HK-2 (cell line): Measurements from ENCODE around the gene PCSK5.

Experiments
- DNase-seq: peaks from one replicate; pipeline ENCODE4 v3.0.0-alpha.2; 2018; ENCODE audit not compliant: unreplicated experiment

The PCSK5 gene

DNA sequence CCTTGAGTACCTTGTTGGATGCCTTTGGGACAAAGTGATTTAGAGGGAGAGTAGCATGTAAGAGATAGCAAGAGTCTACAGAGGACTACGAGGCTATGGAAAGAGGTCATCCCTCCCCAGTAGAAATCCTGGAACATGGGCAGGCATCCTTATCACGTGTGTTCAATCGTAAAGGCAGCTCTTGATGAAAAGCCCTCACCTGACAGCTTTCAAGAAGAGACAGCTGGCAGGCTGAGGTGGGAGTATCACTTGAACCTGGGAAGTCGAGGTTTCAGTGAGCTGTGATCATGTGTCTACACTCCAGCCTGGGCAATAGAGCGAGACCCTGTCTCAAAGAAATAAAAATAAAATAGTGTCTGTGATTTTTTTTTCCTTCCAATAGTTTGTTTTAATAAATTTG, 112.6 kb downstream of the PCSK5 start:
- DNase-seq = no peak

DNA sequence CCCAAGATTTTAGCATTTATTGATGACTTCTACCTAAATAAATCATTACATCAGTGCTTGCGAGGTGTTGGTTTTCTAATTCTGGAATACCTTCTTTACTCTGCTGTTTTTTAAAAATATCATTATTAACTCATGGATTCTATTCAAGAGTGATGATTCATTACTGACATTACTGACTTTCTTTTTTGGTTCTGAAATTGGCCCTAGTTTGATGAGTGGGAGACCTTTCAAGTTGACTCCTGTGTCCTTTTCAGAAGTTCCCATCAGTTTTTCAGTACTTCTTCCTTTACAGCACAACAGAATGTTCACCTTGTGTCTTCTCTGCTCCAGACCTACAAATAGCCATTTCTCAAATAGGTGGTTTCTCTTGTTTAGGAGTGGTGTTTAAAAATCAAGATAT, 114.1 kb downstream of the PCSK5 start:
- DNase-seq = no peak

DNA sequence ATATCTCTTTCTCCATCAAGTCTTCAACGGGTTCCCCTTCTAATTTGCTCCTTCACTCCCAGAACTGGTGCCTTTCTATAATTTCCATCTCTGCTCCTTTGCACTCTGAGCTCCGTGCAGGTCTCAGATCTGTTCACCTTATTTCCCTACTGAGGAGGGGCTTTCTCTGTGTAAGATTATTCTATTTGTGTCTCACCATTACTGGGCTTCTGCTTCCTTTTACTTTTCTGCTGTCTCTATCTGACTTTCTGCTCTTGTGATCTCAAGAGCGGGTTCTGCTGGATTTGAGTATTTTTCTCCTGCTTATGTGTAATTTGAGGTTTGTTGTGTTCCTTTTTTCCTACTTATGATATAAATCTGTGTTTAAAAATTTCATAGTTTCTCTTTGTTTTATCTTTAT, 117.5 kb downstream of the PCSK5 start:
- no peak for DNase-seq

DNA sequence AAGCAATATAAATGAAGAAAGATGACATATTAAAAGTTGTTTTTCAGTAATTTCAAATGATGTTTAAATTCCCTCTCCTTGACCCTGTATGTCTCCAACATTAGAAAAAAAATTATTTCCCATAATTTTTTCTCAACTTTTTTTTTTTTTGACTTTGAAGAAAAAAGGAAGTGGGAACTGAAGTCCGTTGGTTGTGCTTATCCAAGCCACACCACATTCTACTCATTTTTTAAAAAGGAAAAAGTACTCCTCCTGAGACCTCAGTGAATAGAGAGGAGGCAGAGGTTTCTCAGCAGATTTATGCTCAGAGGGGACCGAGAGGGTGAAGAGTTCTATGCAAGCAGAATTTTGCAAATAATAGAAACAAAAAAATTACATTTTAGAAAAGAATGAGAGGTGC, 123.3 kb downstream of the PCSK5 start:
- DNase-seq = no peak

DNA sequence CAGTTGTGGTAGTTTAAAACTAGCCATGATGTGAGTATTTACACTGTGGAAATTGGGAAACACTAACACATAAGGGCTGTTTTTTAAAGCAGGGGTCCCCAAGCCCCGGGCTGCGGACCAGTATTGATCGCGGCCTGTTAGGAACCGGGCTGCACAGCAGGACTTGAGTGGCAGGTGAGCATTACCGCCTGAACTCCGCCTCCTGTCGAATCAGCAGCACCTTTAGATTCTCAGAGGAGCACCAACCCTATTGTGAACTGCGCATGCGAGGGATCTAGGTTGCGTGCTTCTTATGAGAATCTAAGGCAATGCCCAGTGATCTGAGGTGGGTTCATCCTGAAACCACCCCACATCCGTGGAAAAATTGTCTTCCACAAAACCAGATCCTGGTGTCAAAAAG, 127.8 kb downstream of the PCSK5 start:
- DNase-seq = no peak

DNA sequence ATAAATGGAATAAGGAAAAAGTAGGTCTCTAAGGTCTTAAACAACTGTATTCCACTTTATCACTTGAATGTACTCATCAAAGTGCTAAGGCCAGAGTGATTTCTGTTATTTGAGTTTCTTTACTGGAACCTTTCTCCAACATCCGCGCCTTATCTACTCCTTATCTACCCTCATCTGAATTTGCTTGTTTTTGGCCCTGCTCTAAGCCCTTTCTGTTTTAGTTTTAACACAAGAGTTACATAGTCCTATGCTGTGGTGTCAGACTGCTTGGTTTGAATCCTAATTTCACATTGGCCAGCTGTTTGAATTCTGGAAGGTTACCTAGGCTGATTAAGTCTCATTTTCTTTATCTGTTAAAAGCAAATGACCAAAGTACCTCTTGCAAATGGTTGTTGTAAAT, 128.3 kb downstream of the PCSK5 start:
- DNase-seq = no peak

GRCh38 chr9:76020652-76021051, 130.2 kb downstream of the PCSK5 start:
- DNase-seq = no peak

- no peak for DNase-seq
Observed at GRCh38 chr9:76022317-76022716, 131.8 kb downstream of the PCSK5 start.

GRCh38 chr9:76023715-76024195, 133.3 kb downstream of the PCSK5 start:
- DNase-seq = no peak

GRCh38 chr9:76025286-76025685, 134.8 kb downstream of the PCSK5 start:
- DNase-seq = no peak

- no peak for DNase-seq
Observed at GRCh38 chr9:76026796-76027195, 136.3 kb downstream of the PCSK5 start.

DNA sequence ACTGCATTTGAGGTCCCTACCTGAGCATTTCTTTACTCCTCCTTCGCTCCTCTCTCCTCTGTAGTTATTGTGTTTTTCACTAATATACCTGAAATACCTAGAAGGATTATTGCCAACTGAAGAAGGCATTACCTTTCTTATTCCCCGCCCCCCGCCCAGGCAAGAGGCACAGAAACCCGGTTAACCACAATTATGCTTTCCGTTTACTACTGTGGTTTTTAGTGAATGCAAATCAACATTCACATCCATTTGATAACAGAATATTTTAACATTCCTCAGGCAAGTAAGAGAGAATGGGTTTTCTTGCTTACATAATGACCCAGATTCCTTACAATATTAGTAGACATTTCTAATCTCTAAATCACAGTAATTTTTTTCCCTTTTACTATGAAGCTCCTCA, 136.9 kb downstream of the PCSK5 start:
- no peak for DNase-seq

GRCh38 chr9:76027861-76028260, 137.4 kb downstream of the PCSK5 start:
- DNase-seq = no peak

DNA sequence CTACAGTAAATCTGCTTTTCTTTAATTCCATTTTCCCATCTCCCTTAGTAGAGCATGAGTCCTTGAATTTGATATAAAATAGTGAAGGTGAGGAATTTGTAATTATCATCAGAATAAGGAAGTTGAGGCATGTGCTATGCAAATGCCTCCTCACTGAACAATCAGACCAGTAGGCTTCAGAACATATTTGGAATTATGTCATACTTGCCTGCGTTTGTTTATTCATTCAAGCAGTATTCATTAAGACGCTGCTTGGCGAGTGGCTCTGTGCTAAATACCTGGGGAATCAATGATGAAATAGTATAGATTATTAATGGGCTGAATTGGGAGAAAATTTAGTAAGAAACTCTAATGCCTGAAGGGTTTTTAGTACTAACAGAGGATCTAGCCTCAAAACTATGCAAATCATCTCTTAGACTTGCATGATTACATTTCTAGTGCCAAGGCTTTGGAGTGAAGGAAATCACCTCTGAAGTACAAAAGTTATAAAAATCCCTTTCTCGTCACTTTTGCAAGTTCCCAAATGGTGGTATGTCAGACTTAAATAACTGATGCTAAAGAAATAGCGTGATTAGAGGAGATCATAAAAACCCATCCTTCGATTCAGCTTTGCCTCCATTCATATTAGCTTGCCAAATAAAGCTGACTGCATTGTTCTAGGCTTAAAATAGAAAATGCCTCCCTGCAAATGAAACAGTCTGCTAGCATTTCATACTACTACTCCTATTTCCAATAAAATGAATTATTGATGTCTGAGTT, 141.7 kb downstream of the PCSK5 start:
- DNase-seq = no peak

DNA sequence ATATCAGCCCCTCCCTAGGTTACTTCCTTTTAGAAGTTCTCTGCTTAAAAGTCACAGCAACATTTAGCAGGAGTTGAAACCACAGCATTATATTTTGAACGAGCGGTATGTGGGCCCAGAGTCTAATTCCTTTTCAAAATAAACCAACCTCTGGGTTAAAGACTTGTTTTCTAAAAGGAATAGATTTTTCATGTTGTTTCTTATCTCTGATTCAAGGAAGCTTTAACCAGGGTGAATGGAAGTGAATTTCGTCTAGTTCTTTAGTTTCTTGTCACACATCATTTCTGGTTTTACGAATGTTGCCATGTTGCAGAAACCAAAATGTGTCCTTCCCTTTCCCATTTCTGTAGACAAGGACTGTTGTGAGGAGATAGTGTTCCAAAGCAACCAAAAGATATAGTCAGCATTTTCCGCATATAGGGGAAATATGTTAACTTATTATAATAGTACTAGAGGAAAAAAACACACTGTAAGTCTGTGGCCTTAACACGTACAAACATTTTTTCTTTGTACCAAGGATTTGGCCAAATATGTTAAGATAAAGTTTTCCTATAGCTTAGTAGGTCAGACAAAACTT, 142.4 kb downstream of the PCSK5 start:
- DNase-seq = no peak

DNA sequence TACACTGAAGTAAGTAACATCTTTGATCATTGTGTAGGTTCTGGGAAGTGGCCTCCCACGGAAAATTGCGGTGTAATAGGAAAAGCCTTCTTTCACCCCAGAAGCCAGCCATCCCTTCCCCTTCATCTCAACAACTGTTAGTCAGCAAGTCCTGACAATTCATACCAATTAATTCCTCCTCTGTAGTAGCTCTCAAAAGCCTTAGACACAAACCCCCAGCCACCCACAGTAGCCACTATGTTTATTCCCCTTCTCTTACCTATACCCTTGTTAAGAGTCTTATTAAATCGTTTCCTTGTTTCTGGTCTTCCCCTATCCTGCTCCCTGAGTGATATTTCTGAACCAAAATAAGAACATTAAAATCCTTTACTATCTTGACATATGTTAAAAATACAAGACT, 143.6 kb downstream of the PCSK5 start:
- no peak for DNase-seq

DNA sequence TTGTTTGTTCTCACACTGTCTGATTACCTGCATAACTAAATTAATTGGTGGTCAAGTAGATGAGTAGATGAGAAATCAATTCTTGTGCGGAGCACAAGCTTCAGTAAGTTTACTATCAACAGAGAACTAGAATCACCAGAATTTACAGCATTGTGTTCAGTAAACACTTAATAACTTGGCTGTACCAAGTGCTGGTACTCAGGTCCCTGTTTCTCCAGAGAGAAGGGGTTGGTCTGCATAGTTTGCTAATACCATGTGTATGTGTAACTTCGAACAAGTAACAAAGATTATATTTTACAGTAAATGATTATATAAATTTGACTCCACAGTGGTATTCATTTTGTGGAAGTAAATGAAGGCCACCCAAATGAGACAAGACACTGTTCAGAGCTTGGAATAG, 146.3 kb downstream of the PCSK5 start:
- DNase-seq = no peak

GRCh38 chr9:76037587-76038225, 147.2 kb downstream of the PCSK5 start:
- DNase-seq = no peak

- DNase-seq = no peak
Observed at GRCh38 chr9:76038431-76038830, 148.0 kb downstream of the PCSK5 start.

DNA sequence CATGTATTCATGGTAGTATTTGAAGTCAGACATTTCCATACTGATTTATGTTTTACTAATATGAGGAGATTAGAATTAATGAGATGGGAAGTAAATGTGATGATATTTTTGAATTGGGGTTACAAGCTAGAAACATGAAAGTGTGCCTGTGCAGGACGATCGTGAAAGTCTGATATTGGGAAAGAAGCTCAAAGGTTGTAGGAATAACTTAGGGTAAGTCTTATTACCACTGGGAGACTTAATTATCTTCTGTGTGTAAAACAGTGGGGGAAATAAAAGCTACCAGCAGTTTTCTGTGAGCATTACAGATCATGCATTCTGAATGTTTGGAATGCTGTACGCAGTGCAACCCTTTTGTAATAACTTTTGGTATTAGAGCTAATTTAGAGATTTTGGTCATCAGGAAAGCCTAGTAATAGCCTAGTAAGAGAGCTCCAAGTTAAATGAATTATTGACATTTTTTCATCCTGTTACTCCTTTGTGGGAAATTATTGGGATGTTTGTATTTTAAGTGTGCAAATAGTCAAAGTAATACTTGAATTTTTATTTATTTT, 153.9 kb downstream of the PCSK5 start:
- DNase-seq = no peak

DNA sequence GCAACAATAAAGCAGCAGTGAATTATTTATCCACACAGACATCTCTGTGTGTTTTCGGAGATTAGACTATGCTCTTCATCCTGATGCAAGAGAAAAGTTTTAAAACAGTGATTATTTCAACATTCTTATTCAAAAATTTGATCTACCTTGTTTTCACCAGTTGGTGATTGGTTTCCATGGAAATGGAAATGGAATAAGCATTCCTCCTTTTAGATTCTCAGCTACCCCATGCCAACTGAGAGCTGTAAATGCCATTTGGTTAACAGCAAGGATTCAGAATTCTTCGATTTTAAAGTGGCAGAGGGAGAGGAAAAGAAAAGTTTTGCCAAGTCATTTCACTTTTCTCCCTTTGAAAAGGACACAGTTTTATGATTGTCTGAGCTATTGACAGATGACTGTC, 154.7 kb downstream of the PCSK5 start:
- DNase-seq = no peak

GRCh38 chr9:76049341-76049740, 158.9 kb downstream of the PCSK5 start:
- DNase-seq = no peak

- no peak for DNase-seq
Observed at GRCh38 chr9:76067696-76068095, 177.2 kb downstream of the PCSK5 start.
